ENCODE measurements around the gene MAML3. TPM values are rescaled to one million over a fixed set of nuclear protein-coding genes. Genes with fewer than 3 reads are reported as not detected.

The MAML3 gene
- total RNA-seq, 1 donor from 2014 or later = 8.0 TPM

DNA sequence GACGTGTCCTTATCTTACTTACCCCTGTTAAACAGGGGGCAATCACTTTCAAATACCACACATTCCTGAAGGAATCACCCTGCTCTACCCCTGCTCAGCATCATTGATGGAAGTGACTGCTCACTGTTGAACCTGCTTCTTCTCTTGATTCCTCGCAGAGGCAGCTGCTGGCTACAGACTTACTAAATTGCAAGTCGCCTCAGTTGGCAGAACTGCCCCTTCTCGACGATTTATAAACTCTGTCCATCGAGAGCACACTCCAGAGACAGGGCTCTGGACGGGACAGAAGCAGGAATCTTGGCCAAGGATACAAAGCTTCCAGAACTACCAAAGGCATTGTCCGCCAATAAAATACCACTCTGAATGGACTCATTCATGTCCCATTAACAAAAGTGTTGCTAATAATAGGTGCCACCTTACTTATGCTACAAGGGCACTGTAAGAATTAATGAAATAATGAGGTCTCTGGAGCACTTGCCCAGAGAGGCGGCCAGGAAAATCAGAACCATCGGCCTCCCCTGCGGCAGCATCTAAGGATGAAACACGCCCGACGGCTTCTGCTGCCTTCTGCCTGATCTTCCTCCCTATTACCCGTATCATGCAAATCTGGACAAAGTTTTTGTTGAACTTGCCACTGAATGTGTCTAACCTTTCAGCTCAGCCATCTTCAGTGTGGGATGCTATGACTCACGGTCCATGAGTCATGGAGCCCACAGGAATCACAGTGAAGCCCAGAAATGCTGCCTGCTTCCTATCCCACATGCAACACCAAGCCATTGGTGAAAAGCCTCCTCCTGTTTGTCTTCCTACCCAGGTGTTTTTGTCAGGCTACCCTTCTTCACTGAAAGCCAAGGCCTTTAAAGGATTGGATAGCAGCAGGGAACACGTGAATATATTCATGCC lies 164.9 kb downstream of the MAML3 start:
- Mint-ChIP-seq H3K9me3 (ENCODE audit: unreplicated experiment) (no peaks in the 10 kb centered on the region), H3K27ac (ENCODE audit: unreplicated experiment) (peak overlapping the region; percentile 19), H3K27me3 (ENCODE audit: unreplicated experiment) (no peaks in the 10 kb centered on the region), H3K36me3 (ENCODE audit: unreplicated experiment) (no peaks in the 10 kb centered on the region), H3K4me3 (ENCODE audit: unreplicated experiment) (no peak overlapping the region), H3K4me1 (ENCODE audit: unreplicated experiment) (peaks cover 7% of the 10 kb centered on the region)
- TF ChIP-seq, protein P1, sequence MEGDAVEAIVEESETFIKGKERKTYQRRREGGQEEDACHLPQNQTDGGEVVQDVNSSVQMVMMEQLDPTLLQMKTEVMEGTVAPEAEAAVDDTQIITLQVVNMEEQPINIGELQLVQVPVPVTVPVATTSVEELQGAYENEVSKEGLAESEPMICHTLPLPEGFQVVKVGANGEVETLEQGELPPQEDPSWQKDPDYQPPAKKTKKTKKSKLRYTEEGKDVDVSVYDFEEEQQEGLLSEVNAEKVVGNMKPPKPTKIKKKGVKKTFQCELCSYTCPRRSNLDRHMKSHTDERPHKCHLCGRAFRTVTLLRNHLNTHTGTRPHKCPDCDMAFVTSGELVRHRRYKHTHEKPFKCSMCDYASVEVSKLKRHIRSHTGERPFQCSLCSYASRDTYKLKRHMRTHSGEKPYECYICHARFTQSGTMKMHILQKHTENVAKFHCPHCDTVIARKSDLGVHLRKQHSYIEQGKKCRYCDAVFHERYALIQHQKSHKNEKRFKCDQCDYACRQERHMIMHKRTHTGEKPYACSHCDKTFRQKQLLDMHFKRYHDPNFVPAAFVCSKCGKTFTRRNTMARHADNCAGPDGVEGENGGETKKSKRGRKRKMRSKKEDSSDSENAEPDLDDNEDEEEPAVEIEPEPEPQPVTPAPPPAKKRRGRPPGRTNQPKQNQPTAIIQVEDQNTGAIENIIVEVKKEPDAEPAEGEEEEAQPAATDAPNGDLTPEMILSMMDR (IDR thresholded peaks at IDR 0.05) = no peak
- DNase-seq (ENCODE audit: extremely low spot score, unreplicated experiment) = no peak

DNA sequence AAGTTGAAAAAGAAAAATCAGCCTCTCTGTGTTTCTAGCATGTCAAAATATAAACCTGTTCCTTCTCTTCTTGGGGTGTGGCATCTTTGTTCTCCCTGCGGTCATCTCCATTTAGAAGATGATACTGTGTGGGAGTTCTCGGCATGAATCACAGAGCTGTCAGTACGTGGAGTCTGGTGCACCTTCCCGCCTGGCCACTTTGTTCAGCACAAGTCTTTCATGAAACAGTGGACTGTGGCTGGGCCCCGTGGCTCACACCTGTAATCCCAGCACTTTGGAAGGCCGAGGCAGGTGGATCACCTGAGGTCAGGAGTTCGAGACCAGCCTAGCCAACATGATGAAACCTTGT lies 166.5 kb downstream of the MAML3 start:
- TF ChIP-seq, protein P1 (IDR thresholded peaks at IDR 0.05) = no peak
- Mint-ChIP-seq H3K9me3 (ENCODE audit: unreplicated experiment) (no peaks in the 10 kb centered on the region), H3K27me3 (ENCODE audit: unreplicated experiment) (no peaks in the 10 kb centered on the region), H3K4me1 (ENCODE audit: unreplicated experiment) (peaks cover 11% of the 10 kb centered on the region), H3K36me3 (ENCODE audit: unreplicated experiment) (no peaks in the 10 kb centered on the region), H3K27ac (ENCODE audit: unreplicated experiment) (no peak overlapping the region), H3K4me3 (ENCODE audit: unreplicated experiment) (no peak overlapping the region)
- DNase-seq (ENCODE audit: extremely low spot score, unreplicated experiment) = no peak

DNA sequence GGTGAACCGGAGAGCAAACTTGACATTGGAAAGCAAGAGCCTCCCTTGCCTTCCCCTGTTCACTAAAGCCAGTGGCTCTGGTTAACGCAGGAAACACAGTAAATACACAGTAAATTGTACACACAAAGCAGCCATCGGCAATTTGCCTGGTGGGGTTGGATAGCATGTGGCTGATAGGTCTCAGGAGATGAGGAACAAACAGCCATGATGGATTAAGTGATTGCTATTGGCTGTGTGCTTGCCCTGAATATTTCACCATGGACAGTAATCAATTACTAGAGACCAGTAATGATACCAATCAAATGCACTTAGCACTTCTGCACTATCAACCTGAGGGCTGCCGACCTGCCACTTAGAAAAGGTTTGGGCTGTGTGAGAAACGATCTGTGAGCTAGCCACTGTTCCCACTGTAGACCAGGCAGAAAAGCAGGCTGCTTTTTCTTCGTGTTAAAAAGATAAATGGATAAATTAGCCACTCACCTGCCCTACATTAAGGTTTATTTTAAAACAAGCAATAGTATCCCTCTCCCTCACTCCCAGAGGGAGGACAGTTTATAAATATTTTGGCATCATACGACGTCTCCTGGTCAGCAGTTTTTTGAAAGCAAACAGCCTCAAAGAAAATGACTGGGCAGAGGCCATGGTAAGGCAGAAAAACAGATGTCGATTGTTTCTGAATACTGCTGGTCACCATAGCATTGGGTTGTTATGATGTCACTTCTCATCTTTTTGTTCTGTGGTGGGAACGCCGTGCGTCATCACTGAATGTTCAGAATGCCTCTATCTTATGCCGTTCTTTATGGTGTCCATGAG lies 167.1 kb downstream of the MAML3 start:
- peaks cover 11% of the 10 kb centered on the region for H3K4me1 Mint-ChIP-seq (ENCODE audit: unreplicated experiment)
- TF ChIP-seq, protein P1 (IDR thresholded peaks at IDR 0.05) = no peak
- no peak for DNase-seq (ENCODE audit: extremely low spot score, unreplicated experiment)
- H3K27me3 Mint-ChIP-seq (ENCODE audit: unreplicated experiment) = no peaks in the 10 kb centered on the region
- no peaks in the 10 kb centered on the region for H3K9me3 Mint-ChIP-seq (ENCODE audit: unreplicated experiment)
- H3K27ac Mint-ChIP-seq (ENCODE audit: unreplicated experiment) = no peak overlapping the region
- no peaks in the 10 kb centered on the region for H3K36me3 Mint-ChIP-seq (ENCODE audit: unreplicated experiment)
- no peak overlapping the region for H3K4me3 Mint-ChIP-seq (ENCODE audit: unreplicated experiment)

DNA sequence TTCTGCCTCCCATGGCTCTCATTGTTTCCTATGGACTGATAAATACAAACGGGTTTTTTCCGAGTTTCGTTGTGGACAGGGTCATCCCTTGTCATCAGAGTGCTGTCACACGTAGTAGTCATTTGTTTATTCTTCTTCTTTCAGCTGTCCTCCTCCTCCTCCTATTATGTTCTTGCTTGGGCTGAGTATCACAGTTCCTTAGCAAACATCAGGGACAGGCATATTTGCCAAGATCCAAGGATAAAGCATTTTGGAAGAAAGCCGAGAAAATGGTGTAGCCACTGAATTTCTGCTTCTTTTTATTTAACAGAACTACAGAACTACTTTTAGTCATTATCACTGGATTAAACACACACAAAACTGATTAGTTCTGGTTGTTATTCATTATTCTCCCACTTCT lies 167.9 kb downstream of the MAML3 start:
- Mint-ChIP-seq H3K9me3 (ENCODE audit: unreplicated experiment) (no peaks in the 10 kb centered on the region), H3K4me1 (ENCODE audit: unreplicated experiment) (peaks cover 16% of the 10 kb centered on the region), H3K27ac (ENCODE audit: unreplicated experiment) (peak overlapping the region; percentile 28), H3K27me3 (ENCODE audit: unreplicated experiment) (no peaks in the 10 kb centered on the region), H3K36me3 (ENCODE audit: unreplicated experiment) (no peaks in the 10 kb centered on the region), H3K4me3 (ENCODE audit: unreplicated experiment) (no peak overlapping the region)
- TF ChIP-seq, protein P1 (IDR thresholded peaks at IDR 0.05) = no peak
- DNase-seq (ENCODE audit: extremely low spot score, unreplicated experiment) = no peak

DNA sequence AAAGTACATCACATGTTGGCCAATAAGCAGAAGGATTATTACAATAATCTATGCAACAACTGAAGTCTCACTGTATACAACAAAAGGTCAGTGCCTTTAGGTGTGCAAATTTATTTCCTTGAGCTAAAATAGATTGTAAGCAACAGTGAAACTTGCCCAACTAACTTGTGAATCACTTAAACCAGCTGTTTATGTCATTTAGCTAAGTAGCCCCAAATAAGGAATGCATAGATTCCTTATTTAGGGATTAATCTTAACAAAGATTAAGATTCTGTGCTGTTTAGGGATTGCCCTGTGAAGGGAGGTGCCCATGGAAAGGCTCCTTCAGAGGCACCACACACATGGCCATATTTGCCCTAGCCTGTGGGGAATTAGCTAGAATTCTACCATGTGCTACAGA lies 168.6 kb downstream of the MAML3 start:
- Mint-ChIP-seq H3K27ac (ENCODE audit: unreplicated experiment) (no peak overlapping the region), H3K4me3 (ENCODE audit: unreplicated experiment) (no peak overlapping the region), H3K36me3 (ENCODE audit: unreplicated experiment) (no peaks in the 10 kb centered on the region), H3K27me3 (ENCODE audit: unreplicated experiment) (no peaks in the 10 kb centered on the region), H3K4me1 (ENCODE audit: unreplicated experiment) (peaks cover 24% of the 10 kb centered on the region), H3K9me3 (ENCODE audit: unreplicated experiment) (no peaks in the 10 kb centered on the region)
- TF ChIP-seq, protein P1 (IDR thresholded peaks at IDR 0.05) = no peak
- DNase-seq (ENCODE audit: extremely low spot score, unreplicated experiment) = no peak
